Mesenchymal stem cell (in vitro differentiated cells and primary cell): ENCODE measurements around the gene FGF19.

Experiments used
- DNase-seq: peaks from one replicate; pipeline ENCODE4 v3.0.0-alpha.2; 2013
- H2AFZ ChIP-seq: one replicate; pipeline ENCODE4 v1.6.1; 2013; ENCODE audit warnings: low read depth, mild to moderate bottlenecking, control low read depth, inconsistent platforms, low read length, moderate library complexity
- H2AK5ac ChIP-seq: 2 replicates; pipeline ENCODE4 v1.6.1; 2013; ENCODE audit warnings: low read length, moderate library complexity, mild to moderate bottlenecking, inconsistent platforms; ENCODE audit not compliant: severe bottlenecking
- H2BK120ac ChIP-seq: one replicate; pipeline ENCODE4 v1.6.1; 2013; ENCODE audit warnings: low read depth, mild to moderate bottlenecking, inconsistent platforms, low read length, moderate library complexity
- H2BK12ac ChIP-seq, 2 experiments: one replicate each; pipeline ENCODE4 v1.6.1; 2013; ENCODE audit warnings: inconsistent platforms in 2 of 2, low read length in 2 of 2, mild to moderate bottlenecking in 2 of 2, moderate library complexity in 2 of 2, control low read depth in 1 of 2
- H2BK15ac ChIP-seq: one replicate; pipeline ENCODE4 v1.6.1; 2013; ENCODE audit warnings: mild to moderate bottlenecking, low read depth, inconsistent platforms; ENCODE audit not compliant: poor library complexity, severe bottlenecking
- H2BK5ac ChIP-seq: 2 replicates; pipeline ENCODE4 v1.6.1; 2013; ENCODE audit warnings: low read depth, mild to moderate bottlenecking, low read length, control low read depth, inconsistent platforms; ENCODE audit not compliant: poor library complexity, severe bottlenecking
- H3K14ac ChIP-seq, 2 experiments: one replicate each; pipeline ENCODE4 v1.6.1; 2013; ENCODE audit warnings: inconsistent platforms in 2 of 2, low read length in 2 of 2, control low read depth in 1 of 2, mild to moderate bottlenecking in 1 of 2, moderate library complexity in 1 of 2
- H3K18ac ChIP-seq, 2 experiments: one replicate each; pipeline ENCODE4 v1.6.1; 2013; ENCODE audit warnings: inconsistent platforms in 2 of 2, low read length in 2 of 2, control low read depth in 1 of 2, low read depth in 1 of 2, mild to moderate bottlenecking in 1 of 2
- H3K23ac ChIP-seq, 2 experiments: one replicate each; pipeline ENCODE4 v1.6.1; 2013; ENCODE audit warnings: inconsistent platforms in 2 of 2, low read length in 2 of 2, mild to moderate bottlenecking in 2 of 2, moderate library complexity in 2 of 2, control low read depth in 1 of 2
- H3K27ac ChIP-seq: 2 replicates; pipeline ENCODE4 v1.5.1; 2013; ENCODE audit warnings: mild to moderate bottlenecking, moderate library complexity, low read length, control low read depth, inconsistent platforms; ENCODE audit not compliant: poor library complexity, severe bottlenecking
- H3K27me3 ChIP-seq, 2 experiments: 2 replicates each; pipeline versions ENCODE4 v1.6.1 to v1.7.0; 2013; ENCODE audit warnings: low read length in 2 of 2, mild to moderate bottlenecking in 2 of 2, moderate library complexity in 2 of 2, control low read depth in 1 of 2, inconsistent platforms in 1 of 2; ENCODE audit not compliant: control insufficient read depth in 1 of 2, insufficient read depth in 1 of 2
- H3K36me3 ChIP-seq, 2 experiments: 2 replicates each; pipeline versions ENCODE4 v1.6.1 to v1.7.0; 2013; ENCODE audit warnings: low read length in 2 of 2, control low read depth in 1 of 2, inconsistent platforms in 1 of 2, low read depth in 1 of 2, mild to moderate bottlenecking in 1 of 2; ENCODE audit not compliant: insufficient read depth in 2 of 2, control insufficient read depth in 1 of 2
- H3K4ac ChIP-seq, 2 experiments: one replicate each; pipeline ENCODE4 v1.6.1; 2013; ENCODE audit warnings: inconsistent platforms in 2 of 2, low read length in 2 of 2, mild to moderate bottlenecking in 2 of 2, moderate library complexity in 2 of 2, control low read depth in 1 of 2, low read depth in 1 of 2
- H3K4me1 ChIP-seq: 2 replicates; pipeline ENCODE4 v1.6.1; 2013; ENCODE audit warnings: low read depth, low read length, control low read depth; ENCODE audit not compliant: control insufficient read depth, insufficient read depth
- H3K4me2 ChIP-seq: 2 replicates; pipeline ENCODE4 v1.6.1; 2013; ENCODE audit warnings: low read length, mild to moderate bottlenecking, inconsistent platforms; ENCODE audit not compliant: poor library complexity, severe bottlenecking
- H3K4me3 ChIP-seq, 2 experiments: 2 replicates each; pipeline versions ENCODE4 v1.5.1 to v1.7.0; 2013; ENCODE audit warnings: low read length in 2 of 2, mild to moderate bottlenecking in 2 of 2, control low read depth in 1 of 2, low read depth in 1 of 2; ENCODE audit not compliant: insufficient read depth in 1 of 2
- H3K79me1 ChIP-seq: replicated peaks from 2 replicates; pipeline ENCODE4 v1.6.1; 2013; ENCODE audit warnings: mild to moderate bottlenecking, control low read depth, low read length, inconsistent platforms; ENCODE audit not compliant: poor library complexity, severe bottlenecking
- H3K9ac ChIP-seq: 2 replicates; pipeline ENCODE4 v1.7.0; 2013; ENCODE audit warnings: mild to moderate bottlenecking, low read length, moderate library complexity
- H3K9me3 ChIP-seq: 2 replicates; pipeline ENCODE4 v1.7.0; 2013; ENCODE audit warnings: mild to moderate bottlenecking, low read length; ENCODE audit not compliant: control insufficient read depth
- H4K8ac ChIP-seq: one replicate; pipeline ENCODE4 v1.6.1; 2013; ENCODE audit warnings: inconsistent platforms, mild to moderate bottlenecking, low read length, moderate library complexity
- H4K91ac ChIP-seq: one replicate; pipeline ENCODE4 v1.6.1; 2013; ENCODE audit warnings: mild to moderate bottlenecking, low read length, inconsistent platforms
- WGBS: methylation state at CpG from one replicate; pipeline ENCODE4 v1.1.7; 2013; ENCODE audit warnings: mixed read lengths; 5-methylcytosine and 5-hydroxymethylcytosine counted together

FGF19 gene

GRCh38 chr11:69731110-69731509, 27.3 kb upstream of the FGF19 start:
- Histone ChIP-seq H3K4me2 (no peak overlapping the region), H2AK5ac (no peak overlapping the region), H3K4me3 (no peak overlapping the region), H2BK120ac (no peak overlapping the region), H4K8ac (no peak overlapping the region), H3K27me3 (peaks cover 0 to 53% of the 10 kb centered on the region in 2 experiments), H3K9ac (no peak overlapping the region), H3K23ac (peak overlapping the region in 1 of 2 experiments; percentile 42), H2BK12ac (peak overlapping the region in 1 of 2 experiments; percentile 40), H2AFZ (no peak overlapping the region), H3K4me1 (peaks cover 14% of the 10 kb centered on the region), H3K79me1 (no peaks in the 10 kb centered on the region), H2BK5ac (no peak overlapping the region), H2BK15ac (peak overlapping the region; percentile 60), H3K27ac (no peak overlapping the region), H3K36me3 (no peaks in the 10 kb centered on the region), H4K91ac (no peak overlapping the region), H3K18ac (no peak overlapping the region), H3K9me3 (peaks cover 9% of the 10 kb centered on the region), H3K4ac (no peak overlapping the region), H3K14ac (no peak overlapping the region)
- no peak for DNase-seq
- WGBS: 90% methylated on average over 11 of the region's 11 CpGs

- Histone ChIP-seq H2AK5ac (no peak overlapping the region), H2BK120ac (no peak overlapping the region), H3K4me3 (no peak overlapping the region), H3K4me2 (no peak overlapping the region), H3K9ac (no peak overlapping the region), H3K36me3 (no peaks in the 10 kb centered on the region), H4K91ac (no peak overlapping the region), H2BK12ac (no peak overlapping the region), H3K79me1 (no peaks in the 10 kb centered on the region), H3K27me3 (peaks cover 0 to 59% of the 10 kb centered on the region in 2 experiments), H3K14ac (no peak overlapping the region), H4K8ac (no peak overlapping the region), H3K18ac (no peak overlapping the region), H3K23ac (no peak overlapping the region), H2BK15ac (no peak overlapping the region), H2AFZ (no peak overlapping the region), H3K27ac (no peak overlapping the region), H3K4me1 (peaks cover 16% of the 10 kb centered on the region), H3K9me3 (peaks cover 9% of the 10 kb centered on the region), H3K4ac (no peak overlapping the region), H2BK5ac (no peak overlapping the region)
- 82% methylated on average over 8 of the region's 8 CpGs for WGBS
- no peak for DNase-seq
These were observed 26.7 kb upstream of the FGF19 start for GRCh38 chr11:69730500-69730899.

GRCh38 chr11:69729252-69729651, 25.4 kb upstream of the FGF19 start:
- no peak overlapping the region for H3K4ac ChIP-seq
- H3K4me2 ChIP-seq: no peak overlapping the region
- H2BK120ac ChIP-seq: no peak overlapping the region
- H2AFZ ChIP-seq: no peak overlapping the region
- H4K8ac ChIP-seq: no peak overlapping the region
- H3K4me1 ChIP-seq: peaks cover 16% of the 10 kb centered on the region
- H2BK12ac ChIP-seq: no peak overlapping the region
- H2BK5ac ChIP-seq: no peak overlapping the region
- H3K14ac ChIP-seq: no peak overlapping the region
- no peak overlapping the region for H3K9ac ChIP-seq
- 87% methylated on average over 9 of the region's 9 CpGs for WGBS
- H3K9me3 ChIP-seq: peaks cover 3% of the 10 kb centered on the region
- no peak overlapping the region for H2BK15ac ChIP-seq
- H3K18ac ChIP-seq: no peak overlapping the region
- H3K79me1 ChIP-seq: no peaks in the 10 kb centered on the region
- no peak overlapping the region for H4K91ac ChIP-seq
- H3K4me3 ChIP-seq: no peak overlapping the region
- no peak for DNase-seq
- H2AK5ac ChIP-seq: no peak overlapping the region
- peaks cover 0 to 69% of the 10 kb centered on the region in 2 experiments for H3K27me3 ChIP-seq
- no peaks in the 10 kb centered on the region for H3K36me3 ChIP-seq
- no peak overlapping the region for H3K27ac ChIP-seq
- H3K23ac ChIP-seq: no peak overlapping the region

GRCh38 chr11:69727266-69727665, 23.4 kb upstream of the FGF19 start:
- 88% methylated on average over 10 of the region's 10 CpGs for WGBS

More at GRCh38 chr11:69727266-69727665, 23.4 kb upstream of the FGF19 start:
- no peak overlapping the region for H3K18ac ChIP-seq
- no peak overlapping the region for H2BK5ac ChIP-seq
- H3K9me3 ChIP-seq: no peaks in the 10 kb centered on the region
- H3K4me2 ChIP-seq: no peak overlapping the region
- no peak overlapping the region for H2AFZ ChIP-seq
- H3K36me3 ChIP-seq: no peaks in the 10 kb centered on the region
- H2AK5ac ChIP-seq: no peak overlapping the region
- DNase-seq: no peak
- no peak overlapping the region for H2BK12ac ChIP-seq
- no peak overlapping the region for H4K91ac ChIP-seq
- H2BK15ac ChIP-seq: no peak overlapping the region
- H3K14ac ChIP-seq: no peak overlapping the region
- H3K79me1 ChIP-seq: no peaks in the 10 kb centered on the region
- H3K27me3 ChIP-seq: peaks cover 6 to 78% of the 10 kb centered on the region in 2 experiments
- no peak overlapping the region for H3K4ac ChIP-seq
- no peak overlapping the region for H3K23ac ChIP-seq
- H2BK120ac ChIP-seq: no peak overlapping the region
- no peak overlapping the region for H4K8ac ChIP-seq
- H3K27ac ChIP-seq: no peak overlapping the region
- H3K9ac ChIP-seq: no peak overlapping the region
- no peak overlapping the region for H3K4me3 ChIP-seq
- peaks cover 8% of the 10 kb centered on the region for H3K4me1 ChIP-seq
